CD14-positive monocyte (primary cell): ENCODE results near the gene GAS7. TPM values are rescaled to one million over a fixed set of nuclear protein-coding genes. Genes with fewer than 3 reads are reported as not detected.

Experiments
- DNase-seq, 3 donors: peaks; one replicate each; pipeline ENCODE4 v3.0.0-alpha.2; 2011 to 2022
- H2AFZ ChIP-seq: 2 replicates; pipeline ENCODE4 v1.6.0; 2012; ENCODE audit warnings: mild to moderate bottlenecking, low read depth, low read length, inconsistent platforms; ENCODE audit not compliant: insufficient read depth, poor library complexity, severe bottlenecking
- H3K27ac ChIP-seq, 2 donors: 1 replicate in 1 of 2; 2 replicates in 1 of 2; pipeline ENCODE4 v1.5.1; 2012 to 2013; ENCODE audit warnings: low read length in 2 of 2, control low read depth in 1 of 2, inconsistent platforms in 1 of 2, low read depth in 1 of 2, mild to moderate bottlenecking in 1 of 2
- H3K27me3 ChIP-seq, 2 donors: one replicate each; pipeline versions ENCODE4 v1.6.0 to v1.6.1; 2011 to 2013; ENCODE audit warnings: low read length in 2 of 2; ENCODE audit not compliant: control insufficient read depth in 2 of 2, insufficient read depth in 2 of 2
- H3K36me3 ChIP-seq, 2 donors: replicated peaks in 1 of 2; 1 replicate in 1 of 2; 2 replicates in 1 of 2; pipeline versions ENCODE4 v1.5.1 to v1.6.1; 2012 to 2013; ENCODE audit warnings: low read length in 2 of 2, control low read depth in 1 of 2, inconsistent platforms in 1 of 2, mild to moderate bottlenecking in 1 of 2; ENCODE audit not compliant: insufficient read depth in 2 of 2, control insufficient read depth in 1 of 2
- H3K4me1 ChIP-seq, 2 donors: 1 replicate in 1 of 2; 2 replicates in 1 of 2; pipeline versions ENCODE4 v1.5.1 to v1.6.1; 2012 to 2013; ENCODE audit warnings: low read length in 2 of 2, control low read depth in 1 of 2, inconsistent platforms in 1 of 2, mild to moderate bottlenecking in 1 of 2, moderate library complexity in 1 of 2; ENCODE audit not compliant: insufficient read depth in 2 of 2, control insufficient read depth in 1 of 2
- H3K4me2 ChIP-seq: replicated peaks from 2 replicates; pipeline ENCODE3; 2012; ENCODE audit warnings: low read length, moderate library complexity, mild to moderate bottlenecking; ENCODE audit not compliant: poor library complexity, severe bottlenecking; ENCODE audit errors: extremely low read depth
- H3K4me3 ChIP-seq, 3 experiments: fragments of 200-600 bp in 1 of 3; sonication (generic) in 1 of 3; replicated peaks in 1 of 3; 1 replicate in 2 of 3; 2 replicates in 1 of 3; pipeline ENCODE4 v1.5.1; 2011 to 2013; ENCODE audit warnings: low read length in 3 of 3, mild to moderate bottlenecking in 3 of 3, control low read depth in 2 of 3, low read depth in 2 of 3, inconsistent platforms in 1 of 3, moderate library complexity in 1 of 3
- H3K79me2 ChIP-seq: 2 replicates; pipeline ENCODE4 v1.6.0; 2012; ENCODE audit warnings: mild to moderate bottlenecking, control low read depth, inconsistent platforms, low read length, moderate library complexity; ENCODE audit not compliant: insufficient read depth
- H3K9ac ChIP-seq: 2 replicates; pipeline ENCODE4 v1.6.0; 2017; ENCODE audit warnings: low read length, mild to moderate bottlenecking; ENCODE audit not compliant: insufficient read depth, poor library complexity, severe bottlenecking
- H3K9me3 ChIP-seq, 2 donors: replicated peaks in 1 of 2; 1 replicate in 1 of 2; 2 replicates in 1 of 2; pipeline versions ENCODE4 v1.5.1 to v1.6.1; 2012 to 2013; ENCODE audit warnings: low read length in 2 of 2, control low read depth in 1 of 2; ENCODE audit not compliant: control insufficient read depth in 1 of 2, insufficient read depth in 1 of 2
- H4K20me1 ChIP-seq: 2 replicates; pipeline ENCODE4 v1.6.0; 2012; ENCODE audit warnings: mild to moderate bottlenecking, low read length, control low read depth, moderate library complexity; ENCODE audit not compliant: insufficient read depth
- H3K27ac Mint-ChIP-seq, 7 donors: one replicate each; pipeline ENCODE4 v1.8.0; 2020; ENCODE audit warnings: mild to moderate bottlenecking in 7 of 7, mixed read lengths in 7 of 7, moderate library complexity in 6 of 7, inconsistent platforms in 2 of 7
- H3K27me3 Mint-ChIP-seq, 3 donors: one replicate each; pipeline ENCODE4 v1.8.0; 2021 to 2022; ENCODE audit warnings: low read depth in 3 of 3, mild to moderate bottlenecking in 3 of 3, mixed read lengths in 3 of 3, moderate library complexity in 3 of 3, inconsistent platforms in 1 of 3
- H3K36me3 Mint-ChIP-seq, 2 donors: one replicate each; pipeline ENCODE4 v1.8.0; 2020; ENCODE audit warnings: mixed read lengths in 2 of 2, inconsistent platforms in 1 of 2, mild to moderate bottlenecking in 1 of 2
- H3K4me1 Mint-ChIP-seq: one replicate; pipeline ENCODE4 v1.8.0; 2020; ENCODE audit warnings: mild to moderate bottlenecking, mixed read lengths
- H3K4me3 Mint-ChIP-seq, 2 donors: one replicate each; pipeline ENCODE4 v1.8.0; 2020; ENCODE audit warnings: mild to moderate bottlenecking in 2 of 2, mixed read lengths in 2 of 2, moderate library complexity in 1 of 2
- H3K9me3 Mint-ChIP-seq, 7 donors: one replicate each; pipeline ENCODE4 v1.8.0; 2020 to 2022; ENCODE audit warnings: mixed read lengths in 7 of 7, mild to moderate bottlenecking in 6 of 7, moderate library complexity in 6 of 7, inconsistent platforms in 2 of 7
- CTCF ChIP-seq: fragments of 200-600 bp; IDR thresholded peaks from one replicate; pipeline ENCODE4 v1.8.0; 2022; ENCODE audit warnings: antibody characterized with exemption, mild to moderate bottlenecking
- WGBS: methylation state at CpG from one replicate; pipeline ENCODE4 v1.1.5; 2013; ENCODE audit warnings: missing lambda C conversion rate; ENCODE audit not compliant: insufficient coverage; 5-methylcytosine and 5-hydroxymethylcytosine counted together
- intact Hi-C, 2 donors: fragments of 100-400 bp; cut with micrococcal nuclease; formaldehyde crosslinking; loops; one replicate each; pipeline versions ENCODE4 v1.15.0 to v1.15.1; 2023
- polyA plus RNA-seq, 3 donors: library from polyadenylated mRNA; depleted of rRNA in 1 of 3; unstranded in 2 of 3; stranded (reverse) in 1 of 3; fragments of 300-500 nt in 2 of 3; fragments of >200 nt in 1 of 3; fragmentation: Illumina TruSeq in 2 of 3; gene quantifications; 1 replicate in 2 of 3; 2 replicates in 1 of 3; pipeline ENCODE4 v1.2.3, GENCODE V29; 2012 to 2021

The GAS7 gene
- polyA plus RNA-seq, 3 donors = 53.1 to 91.9 (median 66.6) TPM

- H3K4me1 ChIP-seq = no peaks in the 10 kb centered on the region
- H2AFZ ChIP-seq = no peak overlapping the region
- Mint-ChIP-seq H3K27ac (peak overlapping the region in 2 of 7 donors; percentile 25 to 55), H3K4me3 (no peak overlapping the region), H3K9me3 (no peaks in the 10 kb centered on the region), H3K4me1 (no peaks in the 10 kb centered on the region), H3K27me3 (peaks cover 0 to 2% (median 0%) of the 10 kb centered on the region in 3 donors), H3K36me3 (peaks cover 45 to 92% of the 10 kb centered on the region in 2 donors)
- H3K9me3 ChIP-seq = no peaks in the 10 kb centered on the region
- no peak for DNase-seq
- H3K9ac ChIP-seq = no peak overlapping the region
- no peak overlapping the region for H3K4me2 ChIP-seq
- H3K27ac ChIP-seq = no peak overlapping the region
- WGBS = 73% methylated on average over 4 of the region's 5 CpGs
- no peak overlapping the region for H3K4me3 ChIP-seq
- H4K20me1 ChIP-seq = peaks cover 100% of the 10 kb centered on the region
- peaks cover 37% of the 10 kb centered on the region for H3K79me2 ChIP-seq
- H3K27me3 ChIP-seq = no peaks in the 10 kb centered on the region
- no peak for TF ChIP-seq CTCF
- intact Hi-C loops = no loop called here
- peaks cover 55 to 94% of the 10 kb centered on the region in 2 donors for H3K36me3 ChIP-seq
These were observed 246.6 kb downstream of the GAS7 start for GRCh38 chr17:9951803-9952202.

GRCh38 chr17:9948928-9949327 is 249.5 kb downstream of the GAS7 start:
- Histone ChIP-seq H3K79me2 (peaks cover 18% of the 10 kb centered on the region), H3K36me3 (peaks cover 54 to 94% of the 10 kb centered on the region in 2 donors), H3K4me1 (no peaks in the 10 kb centered on the region), H2AFZ (no peak overlapping the region), H3K4me3 (no peak overlapping the region), H3K27me3 (no peaks in the 10 kb centered on the region), H4K20me1 (peaks cover 100% of the 10 kb centered on the region), H3K27ac (no peak overlapping the region), H3K4me2 (no peak overlapping the region), H3K9ac (no peak overlapping the region), H3K9me3 (no peaks in the 10 kb centered on the region)
- Mint-ChIP-seq H3K36me3 (peaks cover 53 to 91% of the 10 kb centered on the region in 2 donors), H3K9me3 (peaks cover 0 to 2% (median 0%) of the 10 kb centered on the region in 7 donors), H3K4me1 (no peaks in the 10 kb centered on the region), H3K27me3 (peaks cover 0 to 2% (median 0%) of the 10 kb centered on the region in 3 donors), H3K4me3 (no peak overlapping the region), H3K27ac (peak overlapping the region in 2 of 7 donors; percentile 13 to 42)
- 99% methylated on average over 8 of the region's 10 CpGs for WGBS
- intact Hi-C loops = no loop called here
- no peak for DNase-seq
- TF ChIP-seq CTCF = no peak
